Osteocyte (in vitro differentiated cells): ENCODE data around the gene NLRP10. TPM values are rescaled to one million over a fixed set of nuclear protein-coding genes. Genes with fewer than 3 reads are reported as not detected.

Source experiments
- DNase-seq: peaks from one replicate; pipeline ENCODE4 v3.0.0; 2021; ENCODE audit warnings: mixed read lengths; ENCODE audit not compliant: unreplicated experiment; ENCODE audit errors: extremely low spot score
- H3K27ac Mint-ChIP-seq: one replicate; pipeline ENCODE4 v1.8.0; 2021; ENCODE audit warnings: mild to moderate bottlenecking, mixed read lengths; ENCODE audit not compliant: unreplicated experiment
- H3K27me3 Mint-ChIP-seq: one replicate; pipeline ENCODE4 v1.8.0; 2021; ENCODE audit warnings: mixed read lengths; ENCODE audit not compliant: unreplicated experiment
- H3K36me3 Mint-ChIP-seq: one replicate; pipeline ENCODE4 v1.8.0; 2021; ENCODE audit warnings: mixed read lengths; ENCODE audit not compliant: unreplicated experiment
- H3K4me1 Mint-ChIP-seq: one replicate; pipeline ENCODE4 v1.8.0; 2021; ENCODE audit warnings: mixed read lengths; ENCODE audit not compliant: unreplicated experiment
- H3K4me3 Mint-ChIP-seq: one replicate; pipeline ENCODE4 v1.8.0; 2021; ENCODE audit warnings: mild to moderate bottlenecking, moderate library complexity, mixed read lengths; ENCODE audit not compliant: unreplicated experiment
- H3K9me3 Mint-ChIP-seq: one replicate; pipeline ENCODE4 v1.8.0; 2021; ENCODE audit warnings: mixed read lengths; ENCODE audit not compliant: unreplicated experiment
- long read RNA-seq: library from polyadenylated mRNA; unstranded; transcript quantifications from one replicate; pipeline ENCODE4 v2.0.0, GENCODE V29; 2021
- total RNA-seq: library from RNA; stranded (reverse); gene quantifications from 2 replicates; pipeline ENCODE4 v1.2.1, GENCODE V29; 2021
- TF ChIP-seq, protein P1 (sequence below): fragments of 200-600 bp; sonication (generic); IDR thresholded peaks from 2 replicates; pipeline ENCODE4 v1.5.0; 2021; ENCODE audit warnings: antibody characterized with exemption, mild to moderate bottlenecking, moderate library complexity

NLRP10 gene, protein sequence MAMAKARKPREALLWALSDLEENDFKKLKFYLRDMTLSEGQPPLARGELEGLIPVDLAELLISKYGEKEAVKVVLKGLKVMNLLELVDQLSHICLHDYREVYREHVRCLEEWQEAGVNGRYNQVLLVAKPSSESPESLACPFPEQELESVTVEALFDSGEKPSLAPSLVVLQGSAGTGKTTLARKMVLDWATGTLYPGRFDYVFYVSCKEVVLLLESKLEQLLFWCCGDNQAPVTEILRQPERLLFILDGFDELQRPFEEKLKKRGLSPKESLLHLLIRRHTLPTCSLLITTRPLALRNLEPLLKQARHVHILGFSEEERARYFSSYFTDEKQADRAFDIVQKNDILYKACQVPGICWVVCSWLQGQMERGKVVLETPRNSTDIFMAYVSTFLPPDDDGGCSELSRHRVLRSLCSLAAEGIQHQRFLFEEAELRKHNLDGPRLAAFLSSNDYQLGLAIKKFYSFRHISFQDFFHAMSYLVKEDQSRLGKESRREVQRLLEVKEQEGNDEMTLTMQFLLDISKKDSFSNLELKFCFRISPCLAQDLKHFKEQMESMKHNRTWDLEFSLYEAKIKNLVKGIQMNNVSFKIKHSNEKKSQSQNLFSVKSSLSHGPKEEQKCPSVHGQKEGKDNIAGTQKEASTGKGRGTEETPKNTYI
- total RNA-seq: 0.38 and 0.63 TPM in 2 replicates
- long read RNA-seq, partial matches to known transcripts: 0 of 8 reads
- long read RNA-seq, other reads (novel, unspliced or antisense): 8 of 8 reads

DNA sequence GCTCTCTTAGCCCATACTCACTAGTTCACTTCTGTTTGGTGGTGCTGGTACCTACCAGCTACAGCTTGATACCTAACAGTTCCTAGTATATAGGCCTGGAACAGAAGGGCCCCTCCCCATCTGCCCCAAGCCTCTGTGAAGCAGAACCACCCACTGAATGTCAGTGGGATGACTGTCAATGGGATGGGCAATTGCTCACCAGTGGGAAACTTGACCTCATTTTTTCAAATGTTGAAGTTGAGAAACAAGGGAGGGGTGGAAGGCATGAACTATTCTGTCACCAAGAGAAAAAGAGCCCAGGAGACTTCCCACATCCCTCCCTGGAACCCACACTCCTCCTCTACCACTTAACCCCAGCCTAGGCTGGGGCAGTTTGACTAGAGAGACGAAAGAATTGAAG, at the start of gene NLRP10:
TSS of gene NLRP10 (minus strand) at position 62 of the 400 bp plus-strand sequence. CDS start 1,952 bp downstream, outside the sequence.
- Mint-ChIP-seq H3K4me3 (no peak within 1 kb of the TSS), H3K4me1 (peaks cover 55% of the 10 kb centered on the region), H3K27me3 (no peaks in the 10 kb centered on the region), H3K27ac (peak within 1 kb of the TSS; percentile 84), H3K9me3 (no peaks in the 10 kb centered on the region), H3K36me3 (no peaks in the 10 kb centered on the region)
- TF ChIP-seq, protein P1, sequence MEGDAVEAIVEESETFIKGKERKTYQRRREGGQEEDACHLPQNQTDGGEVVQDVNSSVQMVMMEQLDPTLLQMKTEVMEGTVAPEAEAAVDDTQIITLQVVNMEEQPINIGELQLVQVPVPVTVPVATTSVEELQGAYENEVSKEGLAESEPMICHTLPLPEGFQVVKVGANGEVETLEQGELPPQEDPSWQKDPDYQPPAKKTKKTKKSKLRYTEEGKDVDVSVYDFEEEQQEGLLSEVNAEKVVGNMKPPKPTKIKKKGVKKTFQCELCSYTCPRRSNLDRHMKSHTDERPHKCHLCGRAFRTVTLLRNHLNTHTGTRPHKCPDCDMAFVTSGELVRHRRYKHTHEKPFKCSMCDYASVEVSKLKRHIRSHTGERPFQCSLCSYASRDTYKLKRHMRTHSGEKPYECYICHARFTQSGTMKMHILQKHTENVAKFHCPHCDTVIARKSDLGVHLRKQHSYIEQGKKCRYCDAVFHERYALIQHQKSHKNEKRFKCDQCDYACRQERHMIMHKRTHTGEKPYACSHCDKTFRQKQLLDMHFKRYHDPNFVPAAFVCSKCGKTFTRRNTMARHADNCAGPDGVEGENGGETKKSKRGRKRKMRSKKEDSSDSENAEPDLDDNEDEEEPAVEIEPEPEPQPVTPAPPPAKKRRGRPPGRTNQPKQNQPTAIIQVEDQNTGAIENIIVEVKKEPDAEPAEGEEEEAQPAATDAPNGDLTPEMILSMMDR: no peak
- no peak for DNase-seq

DNA sequence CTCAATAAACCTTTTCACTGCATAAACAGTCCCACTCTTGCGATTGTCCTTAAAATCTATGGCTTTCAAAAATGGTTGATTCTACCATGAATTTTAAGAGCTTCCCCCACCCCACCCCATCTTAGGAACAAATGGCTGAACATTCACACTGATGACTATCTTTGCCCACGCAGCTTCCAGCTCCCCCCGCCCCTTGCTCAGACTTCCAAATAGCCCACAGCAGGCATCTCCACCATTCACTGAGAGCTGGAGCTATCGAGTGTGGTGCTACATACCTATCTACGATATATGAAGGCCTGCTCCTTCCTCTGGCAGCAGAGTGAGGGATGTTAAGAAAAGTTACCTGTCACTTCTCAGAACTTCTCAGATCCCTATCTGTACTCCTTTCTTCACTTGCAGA, 48.6 kb upstream of the NLRP10 start:
- Mint-ChIP-seq H3K9me3 (no peaks in the 10 kb centered on the region), H3K27ac (no peak overlapping the region), H3K4me1 (peaks cover 5% of the 10 kb centered on the region), H3K27me3 (peaks cover 54% of the 10 kb centered on the region), H3K36me3 (no peaks in the 10 kb centered on the region), H3K4me3 (no peak overlapping the region)
- DNase-seq: peak; percentile 42
- TF ChIP-seq, protein P1: no peak

GRCh38 chr11:8011981-8012444, 46.8 kb upstream of the NLRP10 start:
- H3K4me1 Mint-ChIP-seq: no peaks in the 10 kb centered on the region
- TF ChIP-seq, protein P1: no peak
- no peaks in the 10 kb centered on the region for H3K9me3 Mint-ChIP-seq
- peak; percentile 63 for DNase-seq
- H3K27me3 Mint-ChIP-seq: peaks cover 40% of the 10 kb centered on the region
- no peaks in the 10 kb centered on the region for H3K36me3 Mint-ChIP-seq
- no peak overlapping the region for H3K27ac Mint-ChIP-seq
- no peak overlapping the region for H3K4me3 Mint-ChIP-seq

- Mint-ChIP-seq H3K4me3 (no peak overlapping the region), H3K9me3 (no peaks in the 10 kb centered on the region), H3K4me1 (no peaks in the 10 kb centered on the region), H3K27ac (no peak overlapping the region), H3K36me3 (no peaks in the 10 kb centered on the region), H3K27me3 (peaks cover 34% of the 10 kb centered on the region)
- TF ChIP-seq, protein P1: no peak
- DNase-seq: no peak
These were observed 46.1 kb upstream of the NLRP10 start for GRCh38 chr11:8011371-8011770.

- peak; percentile 48 for DNase-seq
- Mint-ChIP-seq H3K9me3 (no peaks in the 10 kb centered on the region), H3K36me3 (no peaks in the 10 kb centered on the region), H3K27me3 (peaks cover 22% of the 10 kb centered on the region), H3K4me3 (no peak overlapping the region), H3K4me1 (no peaks in the 10 kb centered on the region), H3K27ac (no peak overlapping the region)
- TF ChIP-seq, protein P1: no peak
These were observed 44.6 kb upstream of the NLRP10 start for GRCh38 chr11:8009856-8010255.
